Measurements from ENCODE around the gene TMEM232.

GRCh38 chr5:110397281-110397680 is 329.2 kb downstream of the TMEM232 start:
- TF ChIP-seq CTCF (IDR thresholded peaks at IDR 0.05) (no peak), EP300 (IDR thresholded peaks at IDR 0.05; ENCODE audit: low read depth) (no peak)

Data from transverse colon (tissue), 3 donors.